ENCODE measurements around the gene PCBP3.

- TF ChIP-seq, protein P1, sequence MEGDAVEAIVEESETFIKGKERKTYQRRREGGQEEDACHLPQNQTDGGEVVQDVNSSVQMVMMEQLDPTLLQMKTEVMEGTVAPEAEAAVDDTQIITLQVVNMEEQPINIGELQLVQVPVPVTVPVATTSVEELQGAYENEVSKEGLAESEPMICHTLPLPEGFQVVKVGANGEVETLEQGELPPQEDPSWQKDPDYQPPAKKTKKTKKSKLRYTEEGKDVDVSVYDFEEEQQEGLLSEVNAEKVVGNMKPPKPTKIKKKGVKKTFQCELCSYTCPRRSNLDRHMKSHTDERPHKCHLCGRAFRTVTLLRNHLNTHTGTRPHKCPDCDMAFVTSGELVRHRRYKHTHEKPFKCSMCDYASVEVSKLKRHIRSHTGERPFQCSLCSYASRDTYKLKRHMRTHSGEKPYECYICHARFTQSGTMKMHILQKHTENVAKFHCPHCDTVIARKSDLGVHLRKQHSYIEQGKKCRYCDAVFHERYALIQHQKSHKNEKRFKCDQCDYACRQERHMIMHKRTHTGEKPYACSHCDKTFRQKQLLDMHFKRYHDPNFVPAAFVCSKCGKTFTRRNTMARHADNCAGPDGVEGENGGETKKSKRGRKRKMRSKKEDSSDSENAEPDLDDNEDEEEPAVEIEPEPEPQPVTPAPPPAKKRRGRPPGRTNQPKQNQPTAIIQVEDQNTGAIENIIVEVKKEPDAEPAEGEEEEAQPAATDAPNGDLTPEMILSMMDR (conservative IDR thresholded peaks at IDR 0.05) = no peak
- TF ChIP-seq EZH2 (IDR thresholded peaks at IDR 0.05; ENCODE audit: low read depth) = no peak
Observed at GRCh38 chr21:45618846-45619485, 24.6 kb upstream of the PCBP3 start.
